Ishikawa (cell line): ENCODE data around the gene GRID1.

Source experiments
- CREB1 ChIP-seq: IDR thresholded peaks from 2 replicates; pipeline ENCODE4 v1.6.1; 2012; ENCODE audit warnings: low read depth
- EP300 ChIP-seq: IDR thresholded peaks from 2 replicates; pipeline ENCODE4 v1.6.1; 2012; ENCODE audit warnings: borderline replicate concordance
- FOXM1 ChIP-seq: IDR thresholded peaks from 2 replicates; pipeline ENCODE4 v1.6.1; 2012; ENCODE audit warnings: low read depth, borderline replicate concordance
- NFIC ChIP-seq: IDR thresholded peaks from 2 replicates; pipeline ENCODE4 v1.6.1; 2012
- RAD21 ChIP-seq: IDR thresholded peaks from 2 replicates; pipeline ENCODE4 v1.6.1; 2012; ENCODE audit warnings: low read depth
- REST ChIP-seq: IDR thresholded peaks from 2 replicates; pipeline ENCODE4 v1.6.1; 2012; ENCODE audit warnings: low read depth, mild to moderate bottlenecking
- TAF1 ChIP-seq: IDR thresholded peaks from 2 replicates; pipeline ENCODE4 v1.6.1; 2012; ENCODE audit warnings: low read depth, mild to moderate bottlenecking
- TCF12 ChIP-seq: IDR thresholded peaks from 2 replicates; pipeline ENCODE4 v1.6.1; 2012; ENCODE audit warnings: low read depth
- YY1 ChIP-seq: IDR thresholded peaks from 2 replicates; pipeline ENCODE4 v1.6.1; 2012; ENCODE audit warnings: low read depth

GRCh38 chr10:86007171-86007570 is 359.4 kb downstream of the GRID1 start:
- no peak for TF ChIP-seq TCF12
- TF ChIP-seq TAF1, result no peak
- no peak for TF ChIP-seq EP300
- no peak for TF ChIP-seq NFIC
- no peak for TF ChIP-seq REST
- no peak for TF ChIP-seq CREB1
- TF ChIP-seq RAD21, result no peak
- no peak for TF ChIP-seq YY1
- TF ChIP-seq FOXM1, result no peak
